Endothelial cell of umbilical vein (primary cell): Measurements from ENCODE around the gene ADARB2. TPM values are rescaled to one million over a fixed set of nuclear protein-coding genes. Genes with fewer than 3 reads are reported as not detected.

Experiments
- BruUV-seq: library from RNA; stranded (reverse); fragments of 400-500 nt; replicated peaks from 2 replicates; lab custom pipeline; 2021; lab: Mats Ljungman, UMichigan
- CTCF ChIA-PET: fragments of 300-600, 350-600 bp; sonication (Branson Sonifier 250); formaldehyde crosslinking; loops from one replicate; lab custom pipeline; 2021; ENCODE audit warnings: antibody characterized with exemption, inconsistent platforms; lab: Charles Lee
- POLR2A ChIA-PET: fragments of 300-600, 350-600 bp; sonication (Branson Sonifier 250); formaldehyde crosslinking; loops from one replicate; lab custom pipeline; 2021; ENCODE audit warnings: antibody characterized with exemption, inconsistent platforms; lab: Charles Lee
- DNase-seq: peaks from one replicate; pipeline ENCODE4 v3.0.0-alpha.2; 2011; ENCODE audit warnings: low read depth, low spot score
- FAIRE-seq: peaks from 2 replicates; lab custom pipeline; 2011; peaks lifted over from hg19 to GRCh38; lab: Jason Lieb, UNC
- H2AFZ ChIP-seq: 2 replicates; pipeline ENCODE4 v1.6.0; 2012; ENCODE audit warnings: low read depth, low read length, control low read depth, inconsistent platforms
- H3K27ac ChIP-seq: 2 replicates; pipeline ENCODE4 v1.5.1; 2011; ENCODE audit warnings: low read depth, mild to moderate bottlenecking, control low read depth, low read length, moderate library complexity; ENCODE audit not compliant: insufficient read depth
- H3K27me3 ChIP-seq, 2 experiments: 2 replicates each; pipeline versions ENCODE4 v1.6.0 to v1.6.1; 2011; ENCODE audit warnings: low read length in 2 of 2, mixed read lengths in 1 of 2; ENCODE audit not compliant: control insufficient read depth in 2 of 2, insufficient read depth in 2 of 2
- H3K36me3 ChIP-seq, 2 experiments: 2 replicates in 1 of 2; 3 replicates in 1 of 2; pipeline ENCODE4 v1.5.1; 2011; ENCODE audit warnings: low read length in 2 of 2, mild to moderate bottlenecking in 1 of 2, moderate library complexity in 1 of 2; ENCODE audit not compliant: control insufficient read depth in 2 of 2, insufficient read depth in 2 of 2; ENCODE audit errors: extremely low read depth in 1 of 2
- H3K4me1 ChIP-seq: 3 replicates; pipeline ENCODE4 v1.5.1; 2011; ENCODE audit warnings: mild to moderate bottlenecking, low read length; ENCODE audit not compliant: control insufficient read depth, insufficient read depth; ENCODE audit errors: extremely low read depth
- H3K4me2 ChIP-seq: 2 replicates; pipeline ENCODE4 v1.6.1; 2011; ENCODE audit warnings: low read length, control low read depth, mixed read lengths; ENCODE audit not compliant: insufficient read depth
- H3K4me3 ChIP-seq, 3 experiments: fragments of 200-600 bp in 1 of 3; sonication (generic), shearing (Covaris generic) in 1 of 3; replicated peaks in 1 of 3; 2 replicates each; pipeline ENCODE4 v1.5.1; 2011 to 2016; ENCODE audit warnings: control low read depth in 3 of 3, low read length in 3 of 3, mild to moderate bottlenecking in 2 of 3, inconsistent platforms in 1 of 3, low read depth in 1 of 3, moderate library complexity in 1 of 3; ENCODE audit not compliant: insufficient read depth in 1 of 3
- H3K79me2 ChIP-seq: 2 replicates; pipeline ENCODE4 v1.6.0; 2012; ENCODE audit warnings: low read length, inconsistent platforms; ENCODE audit not compliant: control insufficient read depth, insufficient read depth
- H3K9ac ChIP-seq: replicated peaks from 2 replicates; pipeline ENCODE3; 2011; ENCODE audit warnings: low read length, control low read depth; ENCODE audit not compliant: insufficient read depth; ENCODE audit errors: extremely low read depth
- H3K9me1 ChIP-seq: replicated peaks from 3 replicates; pipeline ENCODE4 v1.6.0; 2011; ENCODE audit warnings: mild to moderate bottlenecking, low read length; ENCODE audit not compliant: control insufficient read depth, insufficient read depth; ENCODE audit errors: extremely low read depth
- H3K9me3 ChIP-seq: replicated peaks from 2 replicates; pipeline ENCODE4 v1.5.1; 2012; ENCODE audit warnings: low read length, inconsistent platforms; ENCODE audit not compliant: control insufficient read depth, insufficient read depth
- H4K20me1 ChIP-seq: replicated peaks from 2 replicates; pipeline ENCODE3; 2011; ENCODE audit warnings: mild to moderate bottlenecking, low read length; ENCODE audit not compliant: control insufficient read depth, insufficient read depth; ENCODE audit errors: extremely low read depth
- EZH2 ChIP-seq: IDR thresholded peaks from 2 replicates; pipeline ENCODE4 v1.6.1; 2012; ENCODE audit warnings: borderline replicate concordance, low read depth, mild to moderate bottlenecking, moderate library complexity, low read length, inconsistent platforms; ENCODE audit not compliant: severe bottlenecking
- FOS ChIP-seq: IDR thresholded peaks from 2 replicates; pipeline ENCODE4 v1.6.1; 2011; ENCODE audit warnings: mild to moderate bottlenecking, low read length, moderate library complexity, borderline replicate concordance; ENCODE audit not compliant: insufficient read depth
- GATA2 ChIP-seq: IDR thresholded peaks from 2 replicates; pipeline ENCODE4 v1.7.0; 2011; ENCODE audit warnings: low read depth, mild to moderate bottlenecking, moderate library complexity, mixed read lengths, low read length; ENCODE audit not compliant: insufficient read length, insufficient read depth
- JUN ChIP-seq: IDR thresholded peaks from 2 replicates; pipeline ENCODE4 v1.6.1; 2011; ENCODE audit warnings: borderline replicate concordance, low read depth; ENCODE audit not compliant: insufficient read length, insufficient read depth
- MYC ChIP-seq: IDR thresholded peaks from one replicate; pipeline ENCODE4 v1.6.1; 2011; ENCODE audit warnings: mild to moderate bottlenecking, low read depth, low read length
- POLR2A ChIP-seq: IDR thresholded peaks from 2 replicates; pipeline ENCODE4 v1.6.1; 2012; ENCODE audit warnings: low read depth, mild to moderate bottlenecking, control low read depth, low read length
- POLR2AphosphoS5 ChIP-seq: IDR thresholded peaks from 2 replicates; pipeline ENCODE4 v1.6.1; 2012; ENCODE audit warnings: low read depth, mild to moderate bottlenecking, control low read depth, low read length, moderate library complexity; ENCODE audit not compliant: insufficient read depth
- dilution Hi-C: fragments of 300-500 bp; cut with MboI; formaldehyde crosslinking; loops from one replicate; pipeline ENCODE4 v1.15.0; 2019; ENCODE audit warnings: low sequenced_read_pairs; ENCODE audit not compliant: extremely low pct_ligation_motif_present
- intact Hi-C: fragments of 100-400 bp; cut with micrococcal nuclease; formaldehyde crosslinking; loops from one replicate; pipeline ENCODE4 v1.10.0; 2022
- polyA plus RNA-seq, 4 experiments: library from polyadenylated mRNA; depleted of rRNA in 3 of 4; stranded (reverse) in 3 of 4; unstranded in 1 of 4; fragments of >200 nt; gene quantifications; 2 replicates each; pipeline versions ENCODE4 v1.2.1 to v1.2.3, GENCODE V29; 2011 to 2012; ENCODE audit warnings: missing spikeins in 1 of 4
- total RNA-seq: library from RNA; stranded (reverse); gene quantifications from 2 replicates; pipeline ENCODE4 v1.2.3, GENCODE V29; 2021
- TF ChIP-seq, protein P1 (sequence below), 2 donors: IDR thresholded peaks; 1 replicate in 1 of 2; 2 replicates in 1 of 2; pipeline ENCODE4 v1.5.1; 2011; ENCODE audit warnings: low read length in 2 of 2, mild to moderate bottlenecking in 2 of 2, moderate library complexity in 2 of 2, control low read depth in 1 of 2, inconsistent platforms in 1 of 2, low read depth in 1 of 2; ENCODE audit not compliant: insufficient read depth in 1 of 2; ENCODE audit errors: extremely low read depth in 1 of 2
- TF ChIP-seq, protein P2 (sequence below): IDR thresholded peaks from 2 replicates; pipeline ENCODE4 v1.6.1; 2011; ENCODE audit not compliant: insufficient read depth, insufficient read length

Gene ADARB2
- total and polyA plus RNA-seq, 2 donors (not counting 3 experiments of a cell fraction or from before 2014, with no cell fraction given) = not detected

DNA sequence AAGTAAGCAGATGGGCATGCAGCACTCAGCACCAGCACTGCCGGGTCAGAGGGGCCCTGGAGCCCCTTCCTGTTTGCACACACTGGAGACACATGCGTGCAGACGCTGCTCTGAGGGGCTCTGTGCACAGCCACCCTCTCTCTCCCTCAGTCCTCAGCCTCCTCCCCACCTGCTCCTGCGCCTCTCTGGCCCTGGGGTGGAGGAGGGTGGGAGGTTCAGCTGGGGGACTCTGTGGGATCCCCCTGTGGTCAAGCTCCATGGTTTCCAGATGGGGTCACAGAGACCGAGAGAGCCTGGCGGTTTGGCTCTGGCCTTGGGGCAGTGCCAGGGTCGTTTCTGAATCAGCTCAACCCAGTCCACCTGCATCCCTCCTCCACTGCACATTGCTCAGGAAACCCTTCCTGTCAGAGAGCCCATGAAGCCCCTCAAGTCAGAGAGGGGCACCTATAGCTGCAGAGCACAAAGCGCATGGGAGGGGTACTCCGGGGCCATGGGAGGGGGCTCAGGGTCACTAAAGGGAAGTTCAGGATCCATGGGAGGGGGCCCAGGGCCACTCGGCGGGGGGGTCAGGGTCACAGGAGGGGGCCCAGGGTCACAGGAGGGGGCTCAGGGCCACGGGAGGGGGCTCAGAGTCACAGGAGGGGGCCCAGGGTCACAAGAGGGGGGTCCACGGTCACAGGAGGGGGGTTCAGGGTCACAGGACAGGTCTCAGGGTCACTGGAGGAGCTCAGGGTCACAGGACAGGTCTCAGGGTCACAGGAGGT, 161.7 kb downstream of the ADARB2 start:
- ChIA-PET CTCF (no interaction called here), POLR2A (no interaction called here)
- Histone ChIP-seq H3K4me1 (no peaks in the 10 kb centered on the region), H3K27me3 (no peaks in the 10 kb centered on the region), H4K20me1 (no peaks in the 10 kb centered on the region), H3K4me3 (no peak overlapping the region), H2AFZ (no peak overlapping the region), H3K9ac (no peak overlapping the region), H3K4me2 (no peak overlapping the region), H3K79me2 (no peaks in the 10 kb centered on the region), H3K36me3 (no peaks in the 10 kb centered on the region), H3K27ac (no peak overlapping the region), H3K9me1 (no peaks in the 10 kb centered on the region), H3K9me3 (peaks cover 2% of the 10 kb centered on the region)
- intact Hi-C loops (no loop called here), dilution Hi-C loops (no loop called here)
- no peak for DNase-seq
- no peak for FAIRE-seq
- TF ChIP-seq, protein P1, sequence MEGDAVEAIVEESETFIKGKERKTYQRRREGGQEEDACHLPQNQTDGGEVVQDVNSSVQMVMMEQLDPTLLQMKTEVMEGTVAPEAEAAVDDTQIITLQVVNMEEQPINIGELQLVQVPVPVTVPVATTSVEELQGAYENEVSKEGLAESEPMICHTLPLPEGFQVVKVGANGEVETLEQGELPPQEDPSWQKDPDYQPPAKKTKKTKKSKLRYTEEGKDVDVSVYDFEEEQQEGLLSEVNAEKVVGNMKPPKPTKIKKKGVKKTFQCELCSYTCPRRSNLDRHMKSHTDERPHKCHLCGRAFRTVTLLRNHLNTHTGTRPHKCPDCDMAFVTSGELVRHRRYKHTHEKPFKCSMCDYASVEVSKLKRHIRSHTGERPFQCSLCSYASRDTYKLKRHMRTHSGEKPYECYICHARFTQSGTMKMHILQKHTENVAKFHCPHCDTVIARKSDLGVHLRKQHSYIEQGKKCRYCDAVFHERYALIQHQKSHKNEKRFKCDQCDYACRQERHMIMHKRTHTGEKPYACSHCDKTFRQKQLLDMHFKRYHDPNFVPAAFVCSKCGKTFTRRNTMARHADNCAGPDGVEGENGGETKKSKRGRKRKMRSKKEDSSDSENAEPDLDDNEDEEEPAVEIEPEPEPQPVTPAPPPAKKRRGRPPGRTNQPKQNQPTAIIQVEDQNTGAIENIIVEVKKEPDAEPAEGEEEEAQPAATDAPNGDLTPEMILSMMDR (IDR thresholded peaks at IDR 0.05; ENCODE audit: extremely low read depth in 1 of 2, insufficient read depth in 1 of 2, low read depth in 1 of 2, low read length in 2 of 2) = no peak
- no peak for TF ChIP-seq JUN
- no peak for TF ChIP-seq POLR2A
- no peak for TF ChIP-seq GATA2
- no peak for TF ChIP-seq EZH2
- BruUV-seq = no TSS peak

DNA sequence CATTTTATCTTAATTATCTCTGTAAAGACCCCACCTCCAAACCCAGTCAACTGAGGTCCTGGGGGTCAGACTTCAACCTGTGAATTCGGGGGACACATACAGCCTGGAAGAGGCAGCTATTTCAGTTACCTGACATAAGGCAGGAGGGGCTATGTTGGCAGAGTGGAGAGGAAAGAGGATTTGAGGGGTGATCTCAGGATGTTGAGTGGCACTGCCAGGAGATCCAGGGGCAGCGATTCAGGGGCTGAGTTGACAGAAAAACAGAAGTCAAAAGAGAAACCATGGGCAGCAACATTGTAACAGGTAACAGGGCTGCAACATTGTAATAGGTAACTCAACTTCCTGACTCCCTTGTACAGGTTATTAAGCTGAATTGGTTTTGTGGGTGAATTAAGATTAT, 162.6 kb downstream of the ADARB2 start:
- dilution Hi-C loops = no loop called here
- BruUV-seq = no TSS peak
- intact Hi-C loops = no loop called here
- Histone ChIP-seq H3K27ac (no peak overlapping the region), H3K36me3 (no peaks in the 10 kb centered on the region), H3K4me1 (no peaks in the 10 kb centered on the region), H3K27me3 (no peaks in the 10 kb centered on the region), H3K9ac (no peak overlapping the region), H3K4me3 (no peak overlapping the region), H4K20me1 (no peaks in the 10 kb centered on the region), H3K9me1 (no peaks in the 10 kb centered on the region), H3K4me2 (no peak overlapping the region), H2AFZ (no peak overlapping the region), H3K9me3 (peaks cover 2% of the 10 kb centered on the region), H3K79me2 (no peaks in the 10 kb centered on the region)
- POLR2A ChIA-PET = no interaction called here
- TF ChIP-seq JUN (no peak), MYC (no peak), POLR2A (no peak), FOS (no peak), EZH2 (no peak), POLR2AphosphoS5 (no peak)
- TF ChIP-seq, protein P2, sequence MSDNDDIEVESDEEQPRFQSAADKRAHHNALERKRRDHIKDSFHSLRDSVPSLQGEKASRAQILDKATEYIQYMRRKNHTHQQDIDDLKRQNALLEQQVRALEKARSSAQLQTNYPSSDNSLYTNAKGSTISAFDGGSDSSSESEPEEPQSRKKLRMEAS = no peak
- DNase-seq (no peak), FAIRE-seq (no peak)
- CTCF ChIA-PET = no interaction called here
